IMR-90 (cell line): Measurements from ENCODE around the gene DUT. TPM values are rescaled to one million over a fixed set of nuclear protein-coding genes. Genes with fewer than 3 reads are reported as not detected.
A peak's percentile ranks its signal among the peaks of the same experiment; 100 is the strongest.

Experiments used
- ATAC-seq: fragments of 200-7000 bp; cut with Tn5 transposase; 2 replicates; pipeline ENCODE4 v1.9.1; 2020; ENCODE audit warnings: low read depth, mild to moderate bottlenecking, moderate library complexity
- BruUV-seq: library from RNA; stranded (reverse); fragments of 400-500 nt; replicated peaks from 2 replicates; lab custom pipeline; 2021; lab: Mats Ljungman, UMichigan
- CTCF ChIA-PET: fragments of 300-600 bp; formaldehyde crosslinking; extraction: SDS; loops from one replicate; lab custom pipeline; 2021; ENCODE audit warnings: antibody characterized with exemption; lab: Yijun Ruan, JAX
- POLR2A ChIA-PET: fragments of 300-600 bp; sonication (Branson Sonifier 250); formaldehyde crosslinking; loops from one replicate; lab custom pipeline; 2022; ENCODE audit warnings: antibody characterized with exemption; ENCODE audit not compliant: unreplicated experiment; lab: Charles Lee
- DNase-seq: peaks from one replicate; pipeline ENCODE4 v3.0.0; 2013
- H2AFZ ChIP-seq: replicated peaks from 2 replicates; pipeline ENCODE3; 2013; ENCODE audit warnings: low read length, mild to moderate bottlenecking; ENCODE audit not compliant: poor library complexity
- H2AK5ac ChIP-seq: 2 replicates; pipeline ENCODE4 v1.6.1; 2013; ENCODE audit warnings: low read depth, low read length, inconsistent platforms
- H2AK9ac ChIP-seq: replicated peaks from 2 replicates; pipeline ENCODE3; 2013; ENCODE audit warnings: mild to moderate bottlenecking, low read depth, low read length, moderate library complexity; ENCODE audit not compliant: poor library complexity
- H2BK120ac ChIP-seq: 2 replicates; pipeline ENCODE4 v1.6.1; 2013; ENCODE audit warnings: low read depth, low read length, inconsistent platforms
- H2BK15ac ChIP-seq: 3 replicates; pipeline ENCODE4 v1.6.1; 2013; ENCODE audit warnings: low read depth, low read length, inconsistent platforms
- H2BK20ac ChIP-seq: 2 replicates; pipeline ENCODE4 v1.6.1; 2013; ENCODE audit warnings: low read depth, mild to moderate bottlenecking, inconsistent platforms, low read length, moderate library complexity
- H2BK5ac ChIP-seq: 2 replicates; pipeline ENCODE4 v1.6.1; 2013; ENCODE audit warnings: mild to moderate bottlenecking, low read depth, low read length, inconsistent platforms; ENCODE audit not compliant: poor library complexity, severe bottlenecking
- H3K14ac ChIP-seq: replicated peaks from 2 replicates; pipeline ENCODE4 v1.6.1; 2013; ENCODE audit warnings: low read depth, low read length, inconsistent platforms
- H3K18ac ChIP-seq: 2 replicates; pipeline ENCODE4 v1.6.1; 2013; ENCODE audit warnings: low read depth, low read length, control low read depth
- H3K23ac ChIP-seq: 2 replicates; pipeline ENCODE4 v1.6.1; 2013; ENCODE audit warnings: low read depth, low read length, inconsistent platforms
- H3K27ac ChIP-seq: 2 replicates; pipeline ENCODE4 v1.5.1; 2013; ENCODE audit warnings: mild to moderate bottlenecking, control low read depth, low read length; ENCODE audit not compliant: insufficient read depth
- H3K27me3 ChIP-seq: 2 replicates; pipeline ENCODE4 v1.6.1; 2013; ENCODE audit warnings: low read length; ENCODE audit not compliant: control insufficient read depth, insufficient read depth
- H3K36me3 ChIP-seq: 2 replicates; pipeline ENCODE4 v1.6.1; 2013; ENCODE audit warnings: low read length, mixed read lengths; ENCODE audit not compliant: control insufficient read depth, insufficient read depth
- H3K4ac ChIP-seq: 2 replicates; pipeline ENCODE4 v1.6.1; 2013; ENCODE audit warnings: low read depth, low read length, inconsistent platforms
- H3K4me1 ChIP-seq: 2 replicates; pipeline ENCODE4 v1.6.1; 2013; ENCODE audit warnings: low read length, mixed read lengths; ENCODE audit not compliant: control insufficient read depth, insufficient read depth
- H3K4me2 ChIP-seq: 2 replicates; pipeline ENCODE4 v1.6.1; 2013; ENCODE audit warnings: low read depth, mild to moderate bottlenecking, control low read depth, low read length, moderate library complexity
- H3K4me3 ChIP-seq: 2 replicates; pipeline ENCODE4 v1.5.1; 2013; ENCODE audit warnings: low read depth, mild to moderate bottlenecking, control low read depth, low read length, moderate library complexity; ENCODE audit not compliant: insufficient read depth
- H3K56ac ChIP-seq: 2 replicates; pipeline ENCODE4 v1.6.1; 2013; ENCODE audit warnings: low read length, inconsistent platforms; ENCODE audit not compliant: insufficient read depth; ENCODE audit errors: extremely low read depth
- H3K79me1 ChIP-seq, 2 experiments: 2 replicates each; pipeline ENCODE4 v1.6.1; 2013; ENCODE audit warnings: low read length in 2 of 2, inconsistent platforms in 1 of 2, low read depth in 1 of 2
- H3K9ac ChIP-seq: 2 replicates; pipeline ENCODE4 v1.6.1; 2013; ENCODE audit warnings: low read depth, low read length, control low read depth
- H3K9me1 ChIP-seq: 2 replicates; pipeline ENCODE4 v1.6.1; 2013; ENCODE audit warnings: low read length, inconsistent platforms; ENCODE audit not compliant: insufficient read depth
- H3K9me3 ChIP-seq: 2 replicates; pipeline ENCODE4 v1.6.1; 2013; ENCODE audit warnings: low read length; ENCODE audit not compliant: control insufficient read depth, insufficient read depth
- H4K20me1 ChIP-seq: 2 replicates; pipeline ENCODE4 v1.6.1; 2013; ENCODE audit warnings: low read length, inconsistent platforms; ENCODE audit not compliant: insufficient read depth
- H4K5ac ChIP-seq: 2 replicates; pipeline ENCODE4 v1.6.1; 2013; ENCODE audit warnings: mild to moderate bottlenecking, low read depth, low read length, control low read depth
- H4K8ac ChIP-seq, 2 experiments: 2 replicates each; pipeline ENCODE4 v1.6.1; 2013; ENCODE audit warnings: low read depth in 2 of 2, low read length in 2 of 2, control low read depth in 1 of 2, inconsistent platforms in 1 of 2
- H4K91ac ChIP-seq: 2 replicates; pipeline ENCODE4 v1.6.1; 2013; ENCODE audit warnings: low read depth, low read length, inconsistent platforms; ENCODE audit not compliant: insufficient read depth
- BHLHE40 ChIP-seq: fragments of 150-350 bp; IDR thresholded peaks from 2 replicates; pipeline ENCODE4 v1.6.1; 2016; ENCODE audit warnings: mild to moderate bottlenecking, low read depth, low read length
- CEBPB ChIP-seq: IDR thresholded peaks from 2 replicates; pipeline ENCODE4 v1.6.1; 2012; ENCODE audit warnings: low read depth, low read length, improper control_type of control experiment
- CHD1 ChIP-seq: IDR thresholded peaks from 2 replicates; pipeline ENCODE4 v1.6.1; 2012; ENCODE audit warnings: low read depth, low read length, improper control_type of control experiment
- FOS ChIP-seq: fragments of 150-350 bp; IDR thresholded peaks from 2 replicates; pipeline ENCODE4 v1.6.1; 2016; ENCODE audit warnings: low read depth, low read length
- MAFK ChIP-seq: IDR thresholded peaks from 2 replicates; pipeline ENCODE4 v1.6.1; 2012; ENCODE audit warnings: low read depth, low read length, improper control_type of control experiment
- MAZ ChIP-seq: IDR thresholded peaks from 2 replicates; pipeline ENCODE4 v1.6.1; 2012; ENCODE audit warnings: low read depth, mild to moderate bottlenecking, low read length, improper control_type of control experiment, moderate library complexity, borderline replicate concordance
- MXI1 ChIP-seq: IDR thresholded peaks from 2 replicates; pipeline ENCODE4 v1.6.1; 2012; ENCODE audit warnings: low read depth, mild to moderate bottlenecking, low read length, moderate library complexity, borderline replicate concordance
- NFE2L2 ChIP-seq: fragments of 150-350 bp; IDR thresholded peaks from 2 replicates; pipeline ENCODE4 v1.6.1; 2016; ENCODE audit warnings: low read depth, mild to moderate bottlenecking, low read length
- POLR2A ChIP-seq: IDR thresholded peaks from 2 replicates; pipeline ENCODE4 v1.6.1; 2012; ENCODE audit warnings: mild to moderate bottlenecking, low read depth, low read length
- RAD21 ChIP-seq: IDR thresholded peaks from 2 replicates; pipeline ENCODE4 v1.6.1; 2012; ENCODE audit warnings: low read length, improper control_type of control experiment
- RCOR1 ChIP-seq: IDR thresholded peaks from 2 replicates; pipeline ENCODE4 v1.6.1; 2012; ENCODE audit warnings: mild to moderate bottlenecking, low read length, improper control_type of control experiment; ENCODE audit not compliant: insufficient replicate concordance
- RFX5 ChIP-seq: IDR thresholded peaks from 2 replicates; pipeline ENCODE4 v1.8.0; 2012; ENCODE audit warnings: low read depth, mild to moderate bottlenecking, low read length, moderate library complexity
- SMC3 ChIP-seq: fragments of 150-350 bp; IDR thresholded peaks from 2 replicates; pipeline ENCODE4 v1.6.1; 2016; ENCODE audit warnings: low read depth, mild to moderate bottlenecking, antibody characterized with exemption, low read length, moderate library complexity
- USF2 ChIP-seq: fragments of 150-350 bp; IDR thresholded peaks from 2 replicates; pipeline ENCODE4 v1.6.1; 2017; ENCODE audit warnings: mild to moderate bottlenecking, antibody characterized with exemption, low read length, low read depth
- WGBS, 2 experiments: methylation state at CpG; one replicate each; pipeline versions ENCODE4 v1.1.5 to v1.1.7; 2013; ENCODE audit warnings: missing lambda C conversion rate in 2 of 2; ENCODE audit not compliant: insufficient read length in 1 of 2; ENCODE audit errors: extremely low coverage in 2 of 2; 5-methylcytosine and 5-hydroxymethylcytosine counted together
- dilution Hi-C: fragments of 300-500 bp; cut with HindIII; formaldehyde crosslinking; loops from one replicate; pipeline ENCODE4 v1.14.3; 2018; ENCODE audit warnings: low sequenced_read_pairs; ENCODE audit not compliant: unreplicated experiment
- in situ Hi-C: fragments of 300-500 bp; cut with MboI; formaldehyde crosslinking; loops from 3 replicates; pipeline ENCODE4 v1.14.3; 2019; ENCODE audit warnings: low sequenced_read_pairs, inconsistent platforms, mixed read lengths
- intact Hi-C: fragments of 100-400 bp; cut with micrococcal nuclease; formaldehyde crosslinking; loops from 2 replicates; pipeline ENCODE4 v1.10.0; 2022
- polyA plus RNA-seq, 3 experiments: library from polyadenylated mRNA; depleted of rRNA; stranded (reverse); fragments of >200 nt; gene quantifications; 2 replicates each; pipeline ENCODE4 v1.2.3, GENCODE V29; 2012; ENCODE audit warnings: low replicate concordance in 1 of 3
- total RNA-seq: library from RNA; depleted of rRNA; stranded (reverse); fragments of >200 nt; gene quantifications from 2 replicates; pipeline ENCODE4 v1.2.3, GENCODE V29; 2012
- TF ChIP-seq, protein P1 (sequence below): conservative IDR thresholded peaks from 2 replicates; pipeline ENCODE4 v1.5.1; 2012; ENCODE audit warnings: mild to moderate bottlenecking, low read depth, low read length, improper control_type of control experiment
- TF ChIP-seq, protein P2 (sequence below): fragments of 150-350 bp; IDR thresholded peaks from 2 replicates; pipeline ENCODE4 v1.6.1; 2016; ENCODE audit warnings: low read depth, mild to moderate bottlenecking, low read length, moderate library complexity, borderline replicate concordance

Gene DUT
- total and polyA plus RNA-seq, 2 of the 4 experiments (the other 2 are of a cell fraction) = 18.8 to 36.4 TPM

- Histone ChIP-seq H3K4ac (peak overlapping the region; percentile 28; the same call in 1 of the 2 replicates), H2BK120ac (no peak overlapping the region), H3K9me3 (peaks cover 2% of the 10 kb centered on the region; the same call in 1 of the 2 replicates), H3K23ac (no peak overlapping the region), H3K4me1 (peaks cover 6% of the 10 kb centered on the region), H2AK5ac (no peak overlapping the region), H3K4me3 (no peak overlapping the region), H4K8ac (no peak overlapping the region), H3K9me1 (no peaks in the 10 kb centered on the region), H3K56ac (no peak overlapping the region), H4K5ac (no peak overlapping the region), H2BK15ac (no peak overlapping the region), H2BK5ac (no peak overlapping the region), H2AK9ac (no peak overlapping the region), H2BK20ac (no peak overlapping the region), H4K91ac (no peak overlapping the region), H4K20me1 (no peaks in the 10 kb centered on the region), H3K14ac (no peak overlapping the region), H3K4me2 (no peak overlapping the region), H3K27ac (no peak overlapping the region), H3K79me1 (no peaks in the 10 kb centered on the region), H3K18ac (no peak overlapping the region), H3K27me3 (no peaks in the 10 kb centered on the region), H2AFZ (no peak overlapping the region), H3K9ac (no peak overlapping the region), H3K36me3 (no peaks in the 10 kb centered on the region)
- TF ChIP-seq MXI1 (no peak), POLR2A (no peak), RAD21 (no peak), MAFK (no peak), SMC3 (no peak), BHLHE40 (no peak), NFE2L2 (no peak), CEBPB (no peak), CHD1 (no peak), RCOR1 (no peak), RFX5 (no peak), MAZ (no peak), USF2 (no peak), FOS (no peak)
- TF ChIP-seq, protein P1, sequence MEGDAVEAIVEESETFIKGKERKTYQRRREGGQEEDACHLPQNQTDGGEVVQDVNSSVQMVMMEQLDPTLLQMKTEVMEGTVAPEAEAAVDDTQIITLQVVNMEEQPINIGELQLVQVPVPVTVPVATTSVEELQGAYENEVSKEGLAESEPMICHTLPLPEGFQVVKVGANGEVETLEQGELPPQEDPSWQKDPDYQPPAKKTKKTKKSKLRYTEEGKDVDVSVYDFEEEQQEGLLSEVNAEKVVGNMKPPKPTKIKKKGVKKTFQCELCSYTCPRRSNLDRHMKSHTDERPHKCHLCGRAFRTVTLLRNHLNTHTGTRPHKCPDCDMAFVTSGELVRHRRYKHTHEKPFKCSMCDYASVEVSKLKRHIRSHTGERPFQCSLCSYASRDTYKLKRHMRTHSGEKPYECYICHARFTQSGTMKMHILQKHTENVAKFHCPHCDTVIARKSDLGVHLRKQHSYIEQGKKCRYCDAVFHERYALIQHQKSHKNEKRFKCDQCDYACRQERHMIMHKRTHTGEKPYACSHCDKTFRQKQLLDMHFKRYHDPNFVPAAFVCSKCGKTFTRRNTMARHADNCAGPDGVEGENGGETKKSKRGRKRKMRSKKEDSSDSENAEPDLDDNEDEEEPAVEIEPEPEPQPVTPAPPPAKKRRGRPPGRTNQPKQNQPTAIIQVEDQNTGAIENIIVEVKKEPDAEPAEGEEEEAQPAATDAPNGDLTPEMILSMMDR = no peak
- TF ChIP-seq, protein P2, sequence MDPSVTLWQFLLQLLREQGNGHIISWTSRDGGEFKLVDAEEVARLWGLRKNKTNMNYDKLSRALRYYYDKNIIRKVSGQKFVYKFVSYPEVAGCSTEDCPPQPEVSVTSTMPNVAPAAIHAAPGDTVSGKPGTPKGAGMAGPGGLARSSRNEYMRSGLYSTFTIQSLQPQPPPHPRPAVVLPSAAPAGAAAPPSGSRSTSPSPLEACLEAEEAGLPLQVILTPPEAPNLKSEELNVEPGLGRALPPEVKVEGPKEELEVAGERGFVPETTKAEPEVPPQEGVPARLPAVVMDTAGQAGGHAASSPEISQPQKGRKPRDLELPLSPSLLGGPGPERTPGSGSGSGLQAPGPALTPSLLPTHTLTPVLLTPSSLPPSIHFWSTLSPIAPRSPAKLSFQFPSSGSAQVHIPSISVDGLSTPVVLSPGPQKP = no peak
- dilution Hi-C loops = no loop called here
- no peak for DNase-seq
- intact Hi-C loops = no loop called here
- POLR2A ChIA-PET = no interaction called here
- in situ Hi-C loops = loop anchor here (5.0 to 25.0 kb wide), 3 partner anchors 49 to 1781 kb away; partner anchors contain the start of gene SHC4
- CTCF ChIA-PET = no interaction called here
- no peak for ATAC-seq
- BruUV-seq = no TSS peak
- WGBS, 2 experiments = 41% methylated on average over 2 of the region's 5 CpGs; no CpG with 5 or more reads in 1 of the 2 experiments
Observed at GRCh38 chr15:48363474-48363873, 32.2 kb downstream of the DUT start.
